ENCODE results near the gene NPIPB2.
A peak's percentile ranks its signal among the peaks of the same experiment; 100 is the strongest.
"Not testable (repeated sequence)": the region's sequence is repeated elsewhere in the genome, so short reads cannot be mapped to it uniquely, and the experiment has no call there.

Gene NPIPB2

DNA sequence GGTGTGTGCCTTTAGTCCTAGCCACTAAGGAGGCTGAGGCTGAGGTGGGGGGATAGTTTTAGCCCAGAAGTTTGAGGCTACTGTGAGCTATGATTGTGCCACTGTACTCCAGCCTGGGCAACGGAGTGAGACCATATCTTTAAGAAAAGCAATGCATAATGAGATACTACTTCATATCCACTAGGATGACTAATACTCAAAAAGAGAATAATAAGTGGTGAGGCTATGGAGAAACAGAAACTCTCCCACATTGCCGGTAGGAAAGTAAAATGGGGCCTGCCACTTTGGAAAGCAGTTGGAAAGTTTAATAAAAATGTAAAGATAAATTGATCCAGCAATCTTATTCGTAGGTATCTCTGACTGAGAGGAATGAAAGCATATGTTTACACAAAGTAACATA lies 4.6 kb upstream of the NPIPB2 start:
- no peak for DNase-seq (ENCODE audit: low read depth)
- TF ChIP-seq, protein P1, sequence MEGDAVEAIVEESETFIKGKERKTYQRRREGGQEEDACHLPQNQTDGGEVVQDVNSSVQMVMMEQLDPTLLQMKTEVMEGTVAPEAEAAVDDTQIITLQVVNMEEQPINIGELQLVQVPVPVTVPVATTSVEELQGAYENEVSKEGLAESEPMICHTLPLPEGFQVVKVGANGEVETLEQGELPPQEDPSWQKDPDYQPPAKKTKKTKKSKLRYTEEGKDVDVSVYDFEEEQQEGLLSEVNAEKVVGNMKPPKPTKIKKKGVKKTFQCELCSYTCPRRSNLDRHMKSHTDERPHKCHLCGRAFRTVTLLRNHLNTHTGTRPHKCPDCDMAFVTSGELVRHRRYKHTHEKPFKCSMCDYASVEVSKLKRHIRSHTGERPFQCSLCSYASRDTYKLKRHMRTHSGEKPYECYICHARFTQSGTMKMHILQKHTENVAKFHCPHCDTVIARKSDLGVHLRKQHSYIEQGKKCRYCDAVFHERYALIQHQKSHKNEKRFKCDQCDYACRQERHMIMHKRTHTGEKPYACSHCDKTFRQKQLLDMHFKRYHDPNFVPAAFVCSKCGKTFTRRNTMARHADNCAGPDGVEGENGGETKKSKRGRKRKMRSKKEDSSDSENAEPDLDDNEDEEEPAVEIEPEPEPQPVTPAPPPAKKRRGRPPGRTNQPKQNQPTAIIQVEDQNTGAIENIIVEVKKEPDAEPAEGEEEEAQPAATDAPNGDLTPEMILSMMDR (IDR thresholded peaks at IDR 0.05; ENCODE audit: insufficient read depth, low read depth, low read length, missing control alignments): no peak

DNA sequence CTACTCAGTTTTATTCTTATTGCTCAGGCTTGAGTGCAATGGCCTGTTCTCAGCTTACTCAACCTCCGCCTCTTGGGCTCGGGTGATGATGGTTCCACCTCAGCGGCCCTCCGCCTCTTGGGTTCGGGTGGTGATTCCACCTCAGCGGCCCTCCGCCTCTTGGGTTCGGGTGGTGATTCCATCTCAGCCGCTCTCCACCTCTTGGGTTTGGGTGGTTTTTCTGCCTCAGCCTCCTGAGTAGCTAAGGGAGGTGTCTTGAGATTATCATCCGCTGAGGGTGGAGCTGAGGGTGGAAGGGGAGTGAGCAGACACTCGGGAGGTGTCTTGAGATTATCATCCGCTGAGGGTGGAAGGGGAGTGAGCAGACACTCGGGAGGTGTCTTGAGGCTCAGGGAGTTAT lies 14.5 kb downstream of the NPIPB2 start:
- DNase-seq (ENCODE audit: low read depth); H3K4me3 ChIP-seq (ENCODE audit: low read depth, low read length): not testable (repeated sequence)

More for the DNA sequence above, 4.6 kb upstream of the NPIPB2 start:
- no peak overlapping the region for H3K4me3 ChIP-seq (ENCODE audit: low read depth, low read length)

GRCh38 chr16:11924046-11924445 lies 17.8 kb downstream of the NPIPB2 start:
- not testable (repeated sequence) for H3K4me3 ChIP-seq (ENCODE audit: low read depth, low read length); DNase-seq (ENCODE audit: low read depth)

DNA sequence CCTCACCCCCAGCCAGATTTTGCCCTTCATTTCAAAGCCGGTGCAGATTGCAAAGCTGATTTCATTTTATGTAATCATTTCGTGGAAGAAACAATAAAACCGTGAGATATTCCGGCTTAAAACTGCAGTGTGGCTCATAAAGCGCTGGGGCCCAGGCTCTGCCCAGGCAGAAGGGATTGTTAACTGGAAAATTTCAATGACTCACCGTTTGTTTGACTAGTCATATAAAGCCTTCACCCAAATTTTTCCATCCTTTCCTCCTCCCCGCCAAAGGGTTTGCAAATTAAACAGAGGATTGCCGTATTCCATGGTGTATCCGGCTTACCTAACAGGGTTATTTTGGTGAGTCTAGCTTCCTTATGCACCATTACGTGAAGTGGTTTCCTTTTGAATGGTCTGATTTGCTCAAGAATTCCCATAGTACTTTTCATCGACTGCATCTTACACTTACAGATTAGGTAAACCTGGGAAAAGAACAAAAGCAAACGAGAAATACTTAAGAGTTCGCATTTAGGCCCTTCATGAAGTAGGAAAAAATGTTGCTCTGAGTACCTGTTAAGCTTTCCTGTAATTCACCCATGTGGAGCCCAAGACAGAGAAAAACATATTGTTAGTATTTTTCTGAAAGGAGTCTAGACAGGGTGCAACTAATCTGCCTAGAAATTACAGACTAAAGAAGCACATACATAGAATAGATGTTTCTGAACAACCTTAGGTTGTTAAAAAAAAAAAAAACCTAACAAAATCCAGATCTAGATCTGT lies 25.1 kb downstream of the NPIPB2 start:
- no peak for DNase-seq (ENCODE audit: low read depth)
- peak overlapping the region; percentile 64 for H3K4me3 ChIP-seq (ENCODE audit: low read depth, low read length)
- TF ChIP-seq, protein P1 (IDR thresholded peaks at IDR 0.05; ENCODE audit: insufficient read depth, low read depth, low read length, missing control alignments): no peak

- TF ChIP-seq, protein P1 (IDR thresholded peaks at IDR 0.05; ENCODE audit: insufficient read depth, low read depth, low read length, missing control alignments): peak; percentile 27
- peak within 1 kb of the TSS; percentile 85 for H3K4me3 ChIP-seq (ENCODE audit: low read depth, low read length)
- peak; percentile 100 for DNase-seq (ENCODE audit: low read depth)
These were observed 26.0 kb downstream of the NPIPB2 start, which contains the start of gene GSPT1 for GRCh38 chr16:11915644-11916523. Gene GSPT1, minus strand, starts transcription at chr16:11915956. Its CDS starts 236 bp downstream, at chr16:11915720.

GRCh38 chr16:11915114-11915643 lies 26.7 kb downstream of the NPIPB2 start:
- DNase-seq (ENCODE audit: low read depth): peak; percentile 45
- TF ChIP-seq, protein P1 (IDR thresholded peaks at IDR 0.05; ENCODE audit: insufficient read depth, low read depth, low read length, missing control alignments): no peak
- H3K4me3 ChIP-seq (ENCODE audit: low read depth, low read length): peak overlapping the region; percentile 85

GRCh38 chr16:11914210-11915113 lies 27.4 kb downstream of the NPIPB2 start:
- TF ChIP-seq, protein P1 (IDR thresholded peaks at IDR 0.05; ENCODE audit: insufficient read depth, low read depth, low read length, missing control alignments): no peak
- peak overlapping the region; percentile 85 for H3K4me3 ChIP-seq (ENCODE audit: low read depth, low read length)
- DNase-seq (ENCODE audit: low read depth): peak; percentile 65

Data from GM12865 (cell line).